ENCODE measurements around the gene ZNF688. TPM values are rescaled to one million over a fixed set of nuclear protein-coding genes. Genes with fewer than 3 reads are reported as not detected.

ZNF688 gene
- total RNA-seq, 1 experiment from 2014 or later: 3.6 TPM

DNA sequence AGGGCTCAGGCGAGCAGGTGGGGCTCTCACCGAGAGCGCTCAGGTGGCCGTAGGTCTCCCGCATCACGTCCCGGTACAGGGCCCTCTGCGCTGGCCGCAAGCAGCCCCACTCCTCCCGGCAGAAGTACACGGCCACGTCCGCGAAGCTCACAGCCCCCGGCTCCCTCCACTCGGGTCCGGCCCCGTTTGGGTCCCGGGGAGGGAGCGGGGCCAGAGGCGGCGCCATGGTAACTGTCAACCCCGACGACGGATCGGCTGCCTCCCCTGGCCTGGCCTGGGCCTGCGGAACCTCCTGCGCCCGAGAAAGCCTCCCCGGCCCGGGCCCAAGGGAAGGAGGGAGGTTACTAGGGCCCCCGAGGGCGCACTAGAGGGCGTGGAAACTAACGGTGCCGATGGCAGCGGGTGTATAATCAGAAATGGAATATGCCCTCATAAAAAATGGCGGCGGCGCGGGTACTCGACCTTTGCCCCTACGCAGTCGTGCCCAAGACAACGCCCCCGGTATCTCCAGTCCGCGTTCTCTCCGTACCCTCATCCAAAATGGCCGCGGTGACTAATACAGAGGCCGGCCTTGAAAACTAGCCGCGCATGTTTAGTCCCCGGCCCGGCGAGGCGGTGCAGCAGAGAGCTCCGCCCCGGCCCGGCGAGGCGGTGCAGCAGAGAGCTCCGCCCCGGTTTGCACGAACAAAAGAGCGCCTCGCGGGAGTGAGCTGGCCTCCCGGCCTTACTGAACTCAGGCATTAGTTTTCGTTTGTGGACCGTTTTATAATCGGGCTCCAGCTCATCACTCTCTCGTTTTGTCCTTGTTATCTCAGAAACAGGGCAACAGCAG lies 13.3 kb downstream of the ZNF688 start, which contains the start of gene ZNF764:
Gene ZNF764 (minus strand): TSS at position 418 of the 832 bp plus-strand sequence. CDS start 192 bp downstream, at position 226.
- POLR2A ChIA-PET: interaction anchor here (0.8 to 2.4 kb wide), 9 partner anchors 8 to 140 kb away, joined by 3 to 21 read pairs (median 3); partner anchors contain the start of genes DCTPP1, ZNF688 and ZNF747
- H3K27me3 ChIP-seq (ENCODE audit: insufficient read depth, low read length): no peaks in the 10 kb centered on the region
- peak within 1 kb of the TSS; percentile 85 for H3K27ac ChIP-seq (ENCODE audit: low read depth, low read length)
- H3K9me3 ChIP-seq (ENCODE audit: control insufficient read depth in 1 of 2, insufficient read depth in 1 of 2, low read depth in 1 of 2, low read length in 2 of 2): no peaks in the 10 kb centered on the region
- H3K4me1 ChIP-seq (ENCODE audit: control insufficient read depth in 1 of 2, insufficient read depth in 2 of 2, low read length in 2 of 2): peaks cover 10 to 21% of the 10 kb centered on the region in 2 experiments
- H3K4me3 ChIP-seq (replicated peaks in 1 of 2; ENCODE audit: low read depth in 1 of 2, low read length in 2 of 2): peak within 1 kb of the TSS; percentile 79 to 94
- peak; percentile 97 for DNase-seq (ENCODE audit: low read depth, low spot score)
- H3K79me2 ChIP-seq (ENCODE audit: insufficient read depth, low read length): peaks cover 14% of the 10 kb centered on the region; the same call in 1 of the 2 replicates
- no peaks in the 10 kb centered on the region for H3K9me2 ChIP-seq (ENCODE audit: insufficient read depth)
- peak within 1 kb of the TSS; percentile 93 for H3K9ac ChIP-seq (ENCODE audit: low read length)
- no peaks in the 10 kb centered on the region for H4K20me1 ChIP-seq (ENCODE audit: insufficient read depth)
- H3K4me2 ChIP-seq (ENCODE audit: low read length): peak within 1 kb of the TSS; percentile 93
- H2AFZ ChIP-seq (ENCODE audit: low read depth, low read length, poor library complexity, severe bottlenecking): peak within 1 kb of the TSS; percentile 68
- H3K36me3 ChIP-seq (ENCODE audit: control insufficient read depth in 1 of 2, insufficient read depth in 2 of 2, low read length in 2 of 2): peaks cover 4% of the 10 kb centered on the region in 2 experiments; a peak in 2 of 4 replicates
- intact Hi-C loops (cut with micrococcal nuclease): no loop called here
- TSS peak; percentile 61 for BruUV-seq (replicated peaks)
- CTCF ChIA-PET: interaction anchor here (0.7 to 1.3 kb wide), 7 partner anchors 14 to 149 kb away, joined by 3 to 6 read pairs (median 4); partner anchors contain the start of genes DCTPP1, ZNF688 and ZNF747
- ATAC-seq: peak; percentile 97
- RAD21 ChIA-PET (ENCODE audit: low non-redundant PET in 1 of 2, low total read pairs in 2 of 2, uncharacterized antibody in 2 of 2, unreplicated experiment in 2 of 2): interaction anchor here (0.8 to 1.2 kb wide), 5 partner anchors 14 to 128 kb away, joined by 3 to 4 read pairs (median 3); partner anchors contain the start of genes DCTPP1 (in 1 of the 2), ZNF688 (in 1 of the 2) and ZNF747 (in 1 of the 2)
- TF ChIP-seq RAD21 (IDR thresholded peaks at IDR 0.05; ENCODE audit: low read depth): no peak; the same call in 1 of the 2 replicates
- peak; percentile 99 for TF ChIP-seq YY1 (IDR thresholded peaks at IDR 0.05; ENCODE audit: extremely low read depth, insufficient replicate concordance, low read depth, low read length)
- TF ChIP-seq EZH2phosphoT487 (IDR thresholded peaks at IDR 0.05; ENCODE audit: borderline replicate concordance): no peak
- TF ChIP-seq SIN3A (IDR thresholded peaks at IDR 0.05; ENCODE audit: low read depth): peak; percentile 64; the same call in 1 of the 2 replicates
- peak; percentile 64 for TF ChIP-seq TCF7L2 (IDR thresholded peaks at IDR 0.05; ENCODE audit: borderline replicate concordance, extremely low read depth, insufficient read depth, insufficient read length)
- TF ChIP-seq, protein P1, sequence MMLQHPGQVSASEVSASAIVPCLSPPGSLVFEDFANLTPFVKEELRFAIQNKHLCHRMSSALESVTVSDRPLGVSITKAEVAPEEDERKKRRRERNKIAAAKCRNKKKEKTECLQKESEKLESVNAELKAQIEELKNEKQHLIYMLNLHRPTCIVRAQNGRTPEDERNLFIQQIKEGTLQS (IDR thresholded peaks at IDR 0.05): no peak
- TF ChIP-seq CEBPB (IDR thresholded peaks at IDR 0.05; ENCODE audit: low read depth): no peak
- peak; percentile 56; the same call in 1 of the 2 replicates for TF ChIP-seq SRF (IDR thresholded peaks at IDR 0.05; ENCODE audit: low read depth)
- TF ChIP-seq, protein P2, sequence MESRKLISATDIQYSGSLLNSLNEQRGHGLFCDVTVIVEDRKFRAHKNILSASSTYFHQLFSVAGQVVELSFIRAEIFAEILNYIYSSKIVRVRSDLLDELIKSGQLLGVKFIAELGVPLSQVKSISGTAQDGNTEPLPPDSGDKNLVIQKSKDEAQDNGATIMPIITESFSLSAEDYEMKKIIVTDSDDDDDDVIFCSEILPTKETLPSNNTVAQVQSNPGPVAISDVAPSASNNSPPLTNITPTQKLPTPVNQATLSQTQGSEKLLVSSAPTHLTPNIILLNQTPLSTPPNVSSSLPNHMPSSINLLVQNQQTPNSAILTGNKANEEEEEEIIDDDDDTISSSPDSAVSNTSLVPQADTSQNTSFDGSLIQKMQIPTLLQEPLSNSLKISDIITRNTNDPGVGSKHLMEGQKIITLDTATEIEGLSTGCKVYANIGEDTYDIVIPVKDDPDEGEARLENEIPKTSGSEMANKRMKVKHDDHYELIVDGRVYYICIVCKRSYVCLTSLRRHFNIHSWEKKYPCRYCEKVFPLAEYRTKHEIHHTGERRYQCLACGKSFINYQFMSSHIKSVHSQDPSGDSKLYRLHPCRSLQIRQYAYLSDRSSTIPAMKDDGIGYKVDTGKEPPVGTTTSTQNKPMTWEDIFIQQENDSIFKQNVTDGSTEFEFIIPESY (IDR thresholded peaks at IDR 0.05; ENCODE audit: extremely low read depth, insufficient replicate concordance, low read length): no peak
- TF ChIP-seq, protein P3, sequence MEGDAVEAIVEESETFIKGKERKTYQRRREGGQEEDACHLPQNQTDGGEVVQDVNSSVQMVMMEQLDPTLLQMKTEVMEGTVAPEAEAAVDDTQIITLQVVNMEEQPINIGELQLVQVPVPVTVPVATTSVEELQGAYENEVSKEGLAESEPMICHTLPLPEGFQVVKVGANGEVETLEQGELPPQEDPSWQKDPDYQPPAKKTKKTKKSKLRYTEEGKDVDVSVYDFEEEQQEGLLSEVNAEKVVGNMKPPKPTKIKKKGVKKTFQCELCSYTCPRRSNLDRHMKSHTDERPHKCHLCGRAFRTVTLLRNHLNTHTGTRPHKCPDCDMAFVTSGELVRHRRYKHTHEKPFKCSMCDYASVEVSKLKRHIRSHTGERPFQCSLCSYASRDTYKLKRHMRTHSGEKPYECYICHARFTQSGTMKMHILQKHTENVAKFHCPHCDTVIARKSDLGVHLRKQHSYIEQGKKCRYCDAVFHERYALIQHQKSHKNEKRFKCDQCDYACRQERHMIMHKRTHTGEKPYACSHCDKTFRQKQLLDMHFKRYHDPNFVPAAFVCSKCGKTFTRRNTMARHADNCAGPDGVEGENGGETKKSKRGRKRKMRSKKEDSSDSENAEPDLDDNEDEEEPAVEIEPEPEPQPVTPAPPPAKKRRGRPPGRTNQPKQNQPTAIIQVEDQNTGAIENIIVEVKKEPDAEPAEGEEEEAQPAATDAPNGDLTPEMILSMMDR (IDR thresholded peaks at IDR 0.05 in 2 of 3, conservative IDR thresholded peaks at IDR 0.05 in 1 of 3; ENCODE audit: borderline replicate concordance in 1 of 3, insufficient read depth in 1 of 3, low read depth in 2 of 3, low read length in 2 of 3): no peak
- peak; percentile 62 for TF ChIP-seq JUND (IDR thresholded peaks at IDR 0.05)
- peak; percentile 98 for TF ChIP-seq EGR1 (IDR thresholded peaks at IDR 0.05; ENCODE audit: low read depth)
- no peak for TF ChIP-seq EZH2 (IDR thresholded peaks at IDR 0.05)
- TF ChIP-seq ELF1 (IDR thresholded peaks at IDR 0.05; ENCODE audit: borderline replicate concordance, low read depth): no peak; the same call in 1 of the 2 replicates
- TF ChIP-seq, protein P4, sequence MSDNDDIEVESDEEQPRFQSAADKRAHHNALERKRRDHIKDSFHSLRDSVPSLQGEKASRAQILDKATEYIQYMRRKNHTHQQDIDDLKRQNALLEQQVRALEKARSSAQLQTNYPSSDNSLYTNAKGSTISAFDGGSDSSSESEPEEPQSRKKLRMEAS (IDR thresholded peaks at IDR 0.05): peak; percentile 84
- no peak for TF ChIP-seq ZNF274 (IDR thresholded peaks at IDR 0.05; ENCODE audit: low read depth, low read length)
- peak; percentile 88 for TF ChIP-seq POLR2A (IDR thresholded peaks at IDR 0.05; ENCODE audit: borderline replicate concordance, extremely low read depth, insufficient read depth, insufficient read length)
- TF ChIP-seq CBX3 (IDR thresholded peaks at IDR 0.05; ENCODE audit: low read depth): no peak

Measured in HCT116 (cell line).